Measurements from ENCODE around the gene BCORL1.

The BCORL1 gene

DNA sequence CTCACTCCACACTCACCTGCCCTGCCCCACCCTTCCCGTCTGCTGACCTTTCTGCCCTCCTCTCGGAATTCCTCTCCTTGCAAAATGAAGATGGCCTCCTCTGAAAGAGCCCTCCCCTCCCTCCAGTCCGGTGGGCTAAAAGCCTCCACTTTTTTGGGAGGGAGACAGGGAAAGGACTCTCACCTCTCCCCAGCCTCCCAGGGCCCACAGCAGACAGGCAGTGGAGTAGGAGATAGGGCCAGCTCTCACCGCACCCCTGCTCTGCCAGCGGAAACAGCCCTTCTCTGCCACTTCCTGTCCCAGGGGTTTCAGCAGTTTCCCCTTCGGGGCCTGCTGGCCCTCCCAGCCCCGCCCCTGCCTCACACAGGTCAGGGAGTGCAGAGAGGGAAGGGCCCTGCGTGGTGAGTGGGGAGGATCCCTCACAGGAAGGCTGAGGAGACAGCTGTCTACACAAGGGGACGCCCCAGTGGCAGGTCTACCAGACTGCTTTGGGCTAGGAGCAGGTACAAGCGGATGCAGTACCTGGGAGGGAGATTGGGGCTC, 109.6 kb downstream of the BCORL1 start:
- DNase-seq (ENCODE audit: low read depth in 2 of 2) = peak; percentile 51 to 71

DNA sequence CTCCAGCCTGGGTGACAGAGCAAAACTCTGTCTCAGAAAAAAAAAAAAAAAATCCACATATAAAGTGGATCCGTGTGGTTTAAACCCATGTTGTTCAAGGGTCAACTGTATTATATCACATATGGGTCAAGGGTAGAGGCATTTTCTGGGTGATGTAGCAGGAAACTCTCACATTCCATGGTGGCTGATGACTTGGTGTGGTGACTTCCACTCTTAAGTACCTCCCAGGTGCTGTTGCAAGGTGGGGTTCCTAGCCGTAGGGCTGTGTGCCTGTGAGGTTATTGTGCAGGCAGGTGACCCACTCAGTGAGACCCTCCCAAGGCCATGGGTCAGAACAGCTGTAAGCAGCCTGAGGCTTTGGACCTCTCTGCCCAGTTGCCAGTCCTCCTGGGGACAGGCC, 110.8 kb downstream of the BCORL1 start:
- DNase-seq (ENCODE audit: low read depth in 2 of 2) = no peak

DNA sequence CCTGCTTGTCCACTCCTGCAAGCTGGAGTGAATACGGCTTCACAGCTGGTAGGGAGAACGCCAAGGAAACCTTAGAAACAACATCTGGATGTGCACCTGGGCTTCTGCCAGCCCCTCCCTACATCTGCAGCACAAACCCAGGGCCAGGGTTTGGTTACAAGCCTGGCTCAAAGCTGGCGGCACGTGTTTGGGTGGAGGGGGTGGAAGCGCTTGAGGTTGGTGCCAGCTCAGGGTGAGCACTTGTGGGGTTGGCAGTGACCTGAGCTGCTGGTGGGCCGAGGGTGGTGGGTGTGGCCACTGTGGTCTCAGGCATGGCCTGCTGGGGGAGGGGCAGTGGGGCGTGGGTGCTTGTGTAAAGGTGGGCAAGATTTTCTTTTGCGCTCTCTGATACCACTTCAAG, 112.3 kb downstream of the BCORL1 start:
- no peak for DNase-seq (ENCODE audit: low read depth in 2 of 2)

DNA sequence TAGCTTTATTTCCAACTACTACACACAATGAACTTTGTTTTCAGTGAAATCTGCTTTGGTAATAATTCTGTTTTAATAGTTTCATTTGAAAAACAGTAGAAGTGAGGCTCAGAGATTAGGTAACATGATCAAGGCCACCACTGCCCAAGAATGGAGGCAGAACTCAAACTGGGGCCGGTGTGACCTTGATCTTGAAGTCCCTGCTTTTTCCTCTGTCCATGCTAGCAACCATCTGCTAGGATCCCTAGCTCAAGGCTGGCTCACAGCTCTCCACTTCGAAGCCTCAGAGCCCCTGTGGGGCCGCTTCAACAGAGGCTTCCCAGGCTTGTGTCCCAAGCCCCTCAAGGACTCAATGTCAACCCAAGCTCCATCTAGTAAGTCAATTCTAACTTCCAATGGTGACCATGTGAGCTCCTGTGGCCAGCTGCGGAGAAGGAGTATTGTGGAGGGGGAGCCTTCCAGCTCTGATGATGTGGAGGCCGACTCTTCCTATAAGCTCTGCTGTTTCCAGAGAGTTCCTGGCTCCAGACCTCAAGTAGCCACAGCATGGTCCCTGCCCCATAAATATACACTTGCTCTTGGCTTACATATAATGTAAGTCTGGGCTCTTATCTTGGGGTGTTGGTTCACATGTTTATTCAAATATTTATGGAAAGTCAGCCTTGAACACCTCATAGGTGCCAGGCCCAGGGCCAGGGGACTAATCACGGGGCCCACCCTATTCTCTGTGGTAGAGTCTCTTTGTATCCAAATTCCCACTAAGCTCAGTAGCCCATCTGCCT, 113.0 kb downstream of the BCORL1 start:
- DNase-seq (ENCODE audit: low read depth in 2 of 2) = no peak

DNA sequence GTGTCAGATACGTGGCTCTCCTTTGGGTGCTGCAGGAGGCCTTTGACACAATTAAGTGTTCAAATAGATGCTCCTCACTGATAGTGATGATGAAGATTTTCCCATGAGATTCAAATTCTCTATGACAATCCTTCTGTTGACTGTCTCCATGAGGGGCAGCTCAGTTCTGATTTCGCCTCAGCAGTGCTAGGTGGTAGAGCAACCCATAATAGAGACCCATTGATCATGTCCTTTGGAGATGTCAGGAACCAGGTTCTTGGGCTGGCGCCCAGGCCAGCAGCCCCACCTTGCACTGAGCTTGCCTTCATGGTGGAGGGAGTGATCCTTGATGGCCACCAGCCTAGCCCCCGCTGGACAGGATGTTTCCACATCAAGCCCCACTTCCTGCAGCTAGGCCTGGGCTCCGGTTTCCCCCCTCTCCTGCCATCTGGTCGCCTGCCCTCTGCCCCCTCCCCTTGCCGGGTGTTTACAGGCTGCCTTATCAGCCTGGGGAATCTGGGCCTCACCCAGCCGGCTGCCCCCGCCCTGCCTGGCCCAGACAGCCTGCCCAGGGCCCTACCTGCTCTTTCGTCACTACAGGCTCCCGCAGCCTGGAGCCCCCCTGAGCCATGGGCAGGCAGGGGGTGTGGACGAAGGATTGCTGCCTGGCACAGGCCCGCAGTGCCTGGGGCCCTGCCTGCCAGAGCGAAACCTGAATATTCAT, 115.2 kb downstream of the BCORL1 start:
- DNase-seq (ENCODE audit: low read depth in 2 of 2) = no peak

DNA sequence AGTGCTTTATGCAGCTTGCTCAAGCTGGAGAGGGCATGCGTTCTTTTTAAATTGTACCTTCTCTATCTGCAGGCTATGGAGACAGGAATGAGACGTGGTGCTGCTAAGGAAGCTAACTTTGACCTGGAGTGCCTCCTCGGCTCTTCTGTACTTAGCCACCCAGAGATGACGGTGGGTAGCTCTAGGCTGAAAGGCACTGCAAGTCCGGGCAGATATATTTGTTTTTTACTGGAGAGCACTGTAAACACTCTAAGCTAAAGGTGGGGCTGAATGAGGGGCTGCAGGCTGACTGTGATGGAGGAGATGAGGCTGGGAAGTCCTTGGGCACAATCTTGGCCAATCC, 115.7 kb downstream of the BCORL1 start:
- no peak for DNase-seq (ENCODE audit: low read depth in 2 of 2)

DNA sequence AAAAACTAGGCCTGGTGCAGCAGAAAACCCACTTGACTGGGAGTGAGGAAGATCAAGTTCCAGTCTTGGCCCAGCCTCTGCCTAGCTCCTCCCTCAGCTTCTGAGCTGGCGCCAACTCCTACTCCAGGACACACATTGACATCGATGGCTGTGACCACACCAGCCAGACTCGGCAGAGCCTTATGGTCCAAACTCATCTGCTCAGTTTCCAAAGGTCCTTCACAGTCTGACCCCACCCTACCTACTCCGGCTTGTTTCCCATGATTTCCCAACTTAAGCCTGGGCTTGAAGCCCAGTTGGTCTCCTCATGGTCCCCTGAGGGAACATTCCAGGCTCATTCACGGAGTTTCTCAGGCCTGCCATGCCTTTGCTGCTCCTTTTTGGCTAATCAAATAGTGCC, 117.7 kb downstream of the BCORL1 start:
- no peak for DNase-seq (ENCODE audit: low read depth in 2 of 2)

DNA sequence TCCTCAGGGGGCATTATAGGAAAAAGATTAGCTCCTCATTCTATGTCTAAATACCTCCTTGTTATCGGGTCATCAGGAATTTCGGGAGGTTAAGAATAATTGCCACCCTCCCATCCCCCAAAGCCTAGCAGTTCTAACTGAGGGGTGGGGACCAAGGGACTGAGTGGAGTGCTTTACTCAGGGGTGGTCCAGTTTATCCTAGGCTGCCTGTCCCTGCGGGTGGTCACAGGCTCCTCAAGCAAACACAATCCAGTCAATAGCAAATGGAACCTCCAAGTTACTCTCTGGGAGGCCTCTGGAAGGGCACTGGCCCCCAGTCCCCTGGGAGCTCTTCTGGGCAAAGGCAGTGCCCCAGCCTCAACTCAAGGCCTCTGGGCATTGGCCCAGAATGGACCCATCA, 121.2 kb downstream of the BCORL1 start:
- DNase-seq (ENCODE audit: low read depth in 2 of 2) = no peak

DNA sequence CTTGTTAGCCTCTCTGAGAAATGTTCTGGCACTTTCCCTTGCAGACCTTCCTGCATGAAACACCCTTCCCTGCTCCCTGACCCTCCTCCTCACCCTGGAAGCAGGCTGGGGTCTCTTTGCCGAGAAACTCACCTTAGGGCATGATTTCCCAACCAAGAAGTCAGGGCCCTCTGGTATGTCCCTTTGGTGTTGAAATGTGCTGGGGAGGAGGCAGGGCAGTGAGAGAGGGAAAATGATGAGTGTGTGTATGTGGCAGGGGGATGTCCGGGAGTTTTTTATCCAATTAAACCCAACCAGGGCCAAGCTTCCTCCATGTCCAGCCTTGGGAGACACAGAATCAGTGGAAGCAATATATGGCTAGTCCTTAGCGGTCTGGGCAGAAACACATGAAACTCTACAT, 122.8 kb downstream of the BCORL1 start:
- no peak for DNase-seq (ENCODE audit: low read depth in 2 of 2)

DNA sequence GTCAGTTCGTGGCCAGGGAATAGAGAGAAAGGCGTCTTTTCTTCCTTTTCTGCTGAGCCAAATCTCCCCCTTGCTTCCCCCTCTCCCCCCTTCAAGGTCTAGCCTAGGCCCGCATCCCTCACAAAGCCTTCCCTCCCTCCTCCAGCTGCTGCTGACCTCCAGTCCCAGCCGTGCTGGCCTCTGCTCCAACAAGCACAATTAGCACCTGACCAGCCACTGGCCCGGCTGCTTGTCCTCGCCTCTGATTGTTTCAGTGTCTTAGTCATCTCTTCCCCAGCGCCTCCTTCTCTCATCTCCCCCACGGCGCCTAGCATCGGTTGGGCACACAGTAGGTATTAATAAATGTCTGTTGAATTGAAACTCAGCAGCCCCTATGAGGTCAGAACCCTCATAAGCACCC, 123.6 kb downstream of the BCORL1 start:
- DNase-seq (ENCODE audit: low read depth in 2 of 2) = no peak

All from stimulated activated CD8-positive, alpha-beta memory T cell treated with anti-CD3 and anti-CD28 coated beads, Interleukin-7, amount 100 ng/mL, for 1 hour (primary cell).